Neural progenitor cell (in vitro differentiated cells): ENCODE results near the gene DEUP1.

Experiments used
- CTCF ChIP-seq: fragments of 200-600 bp; sonication (generic); IDR thresholded peaks from 2 replicates; pipeline ENCODE4 v1.5.1; 2017; ENCODE audit warnings: antibody characterized with exemption, mild to moderate bottlenecking
- EZH2 ChIP-seq: fragments of 200-600 bp; sonication (generic); IDR thresholded peaks from 2 replicates; pipeline ENCODE4 v1.6.1; 2017; ENCODE audit warnings: antibody characterized with exemption, mild to moderate bottlenecking, moderate library complexity
- EZH2phosphoT487 ChIP-seq: fragments of 200-600 bp; sonication (generic); IDR thresholded peaks from 2 replicates; pipeline ENCODE4 v1.6.1; 2017; ENCODE audit warnings: antibody characterized with exemption

DNA sequence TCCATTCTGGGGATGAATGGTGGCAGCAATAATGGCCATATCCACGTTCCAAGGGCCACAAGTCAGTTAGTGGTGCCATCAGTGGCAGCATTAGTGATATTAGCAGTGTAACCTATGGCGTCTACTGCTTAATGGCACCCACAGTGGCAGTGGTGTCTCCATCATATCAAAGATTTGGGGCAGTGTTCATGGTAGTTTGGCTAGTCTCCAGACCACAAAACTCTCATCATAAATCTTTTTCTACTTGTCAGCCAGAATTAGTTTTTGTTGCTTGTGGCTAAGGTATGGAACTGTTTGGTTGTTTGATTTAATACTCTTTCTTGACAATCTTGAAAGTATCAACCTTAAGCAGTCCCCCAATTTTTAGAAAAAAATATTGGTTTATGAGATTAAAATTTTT is 45.1 kb upstream of the DEUP1 start:
- TF ChIP-seq CTCF (no peak), EZH2phosphoT487 (no peak), EZH2 (no peak)
